Lung (tissue), 12 donors: ENCODE measurements around the gene STXBP5L. TPM values are rescaled to one million over a fixed set of nuclear protein-coding genes. Genes with fewer than 3 reads are reported as not detected.
A peak's percentile ranks its signal among the peaks of the same experiment; 100 is the strongest.

Experiments used
- ATAC-seq: fragments of 200-7000 bp; cut with Tn5 transposase; one replicate; pipeline ENCODE4 v1.9.1; 2020; ENCODE audit warnings: moderate number of reproducible peaks; ENCODE audit not compliant: insufficient read depth, low FRiP score
- DNase-seq, 3 donors: peaks; one replicate each; pipeline ENCODE4 v3.0.0-alpha.2; 2013 to 2017
- H3K27ac ChIP-seq, 2 donors: one replicate each; pipeline ENCODE4 v1.5.1; 2013; ENCODE audit warnings: mild to moderate bottlenecking in 2 of 2, moderate library complexity in 2 of 2, control low read depth in 1 of 2, inconsistent platforms in 1 of 2, low read depth in 1 of 2, low read length in 1 of 2
- H3K27me3 ChIP-seq, 3 donors: one replicate each; pipeline ENCODE4 v1.5.1; 2013; ENCODE audit warnings: low read length in 2 of 3; ENCODE audit not compliant: control insufficient read depth in 3 of 3, insufficient read depth in 3 of 3
- H3K36me3 ChIP-seq, 4 donors: one replicate each; pipeline ENCODE4 v1.5.1; 2013; ENCODE audit warnings: low read length in 4 of 4, mild to moderate bottlenecking in 1 of 4, moderate library complexity in 1 of 4; ENCODE audit not compliant: control insufficient read depth in 4 of 4, insufficient read depth in 4 of 4
- H3K4me1 ChIP-seq, 5 donors: one replicate each; pipeline ENCODE4 v1.5.1; 2013; ENCODE audit warnings: low read length in 5 of 5, mild to moderate bottlenecking in 2 of 5, moderate library complexity in 1 of 5; ENCODE audit not compliant: control insufficient read depth in 5 of 5, insufficient read depth in 5 of 5
- H3K4me3 ChIP-seq: one replicate; pipeline ENCODE4 v1.5.1; 2013; ENCODE audit warnings: mild to moderate bottlenecking, control low read depth, moderate library complexity
- H3K9ac ChIP-seq, 2 donors: one replicate each; pipeline ENCODE4 v1.5.1; 2013; ENCODE audit warnings: low read length in 2 of 2, control low read depth in 1 of 2; ENCODE audit not compliant: insufficient read depth in 1 of 2
- H3K9me3 ChIP-seq, 4 donors: one replicate each; pipeline ENCODE4 v1.5.1; 2013; ENCODE audit warnings: low read length in 3 of 4, mild to moderate bottlenecking in 1 of 4, moderate library complexity in 1 of 4; ENCODE audit not compliant: control insufficient read depth in 4 of 4, insufficient read depth in 3 of 4
- CTCF ChIP-seq: IDR thresholded peaks from 2 replicates; pipeline ENCODE4 v1.5.1; 2012; ENCODE audit warnings: mild to moderate bottlenecking; ENCODE audit errors: control extremely low read depth, extremely low read depth
- WGBS, 2 donors: extraction: QIAGEN DNeasy Blood & Tissue Kit; methylation state at CpG; one replicate each; pipeline ENCODE4 v1.1.7; 2013; 5-methylcytosine and 5-hydroxymethylcytosine counted together
- polyA plus RNA-seq, 2 donors: library from polyadenylated mRNA; stranded (reverse); fragments of 200-250 nt; gene quantifications; one replicate each; pipeline ENCODE4 v1.2.1, GENCODE V29; 2013
- total RNA-seq, 2 donors: library from RNA; depleted of rRNA in 1 of 2; stranded (reverse); fragments of >200 nt in 1 of 2; gene quantifications; one replicate each; pipeline ENCODE4 v1.2.1, GENCODE V29; 2014 to 2021
- donor health status: control.
- donor health status: control.
- donor health status: Bipolar disorder and iron deficiency.
- donor health status: healthy.
- donor health status: DM: yes; HTN: yes; CAD: no.

The STXBP5L gene
- total and polyA plus RNA-seq, 4 donors, result 0.26 TPM; not detected in 3

- H3K9me3 ChIP-seq, result no peaks in the 10 kb centered on the region
- H3K36me3 ChIP-seq, result no peaks in the 10 kb centered on the region
- no peak for ATAC-seq
- no peak for DNase-seq
- no peak overlapping the region for H3K9ac ChIP-seq
- no peaks in the 10 kb centered on the region for H3K4me1 ChIP-seq
- no peaks in the 10 kb centered on the region for H3K27me3 ChIP-seq
- no peak overlapping the region for H3K27ac ChIP-seq
- H3K4me3 ChIP-seq, result no peak overlapping the region
- no peak for TF ChIP-seq CTCF
Observed at GRCh38 chr3:121424549-121424948, 516.5 kb downstream of the STXBP5L start.

GRCh38 chr3:121430664-121431215 is 522.7 kb downstream of the STXBP5L start:
- H3K27ac ChIP-seq, result no peak overlapping the region
- no peak overlapping the region for H3K9ac ChIP-seq
- no peaks in the 10 kb centered on the region for H3K4me1 ChIP-seq
- DNase-seq (no peak), ATAC-seq (no peak)
- no peak overlapping the region for H3K4me3 ChIP-seq
- H3K36me3 ChIP-seq, result peaks cover 0 to 7% (median 1%) of the 10 kb centered on the region in 4 donors
- TF ChIP-seq CTCF, result no peak
- peaks cover 0 to 2% (median 0%) of the 10 kb centered on the region in 4 donors for H3K9me3 ChIP-seq
- H3K27me3 ChIP-seq, result no peaks in the 10 kb centered on the region

DNA sequence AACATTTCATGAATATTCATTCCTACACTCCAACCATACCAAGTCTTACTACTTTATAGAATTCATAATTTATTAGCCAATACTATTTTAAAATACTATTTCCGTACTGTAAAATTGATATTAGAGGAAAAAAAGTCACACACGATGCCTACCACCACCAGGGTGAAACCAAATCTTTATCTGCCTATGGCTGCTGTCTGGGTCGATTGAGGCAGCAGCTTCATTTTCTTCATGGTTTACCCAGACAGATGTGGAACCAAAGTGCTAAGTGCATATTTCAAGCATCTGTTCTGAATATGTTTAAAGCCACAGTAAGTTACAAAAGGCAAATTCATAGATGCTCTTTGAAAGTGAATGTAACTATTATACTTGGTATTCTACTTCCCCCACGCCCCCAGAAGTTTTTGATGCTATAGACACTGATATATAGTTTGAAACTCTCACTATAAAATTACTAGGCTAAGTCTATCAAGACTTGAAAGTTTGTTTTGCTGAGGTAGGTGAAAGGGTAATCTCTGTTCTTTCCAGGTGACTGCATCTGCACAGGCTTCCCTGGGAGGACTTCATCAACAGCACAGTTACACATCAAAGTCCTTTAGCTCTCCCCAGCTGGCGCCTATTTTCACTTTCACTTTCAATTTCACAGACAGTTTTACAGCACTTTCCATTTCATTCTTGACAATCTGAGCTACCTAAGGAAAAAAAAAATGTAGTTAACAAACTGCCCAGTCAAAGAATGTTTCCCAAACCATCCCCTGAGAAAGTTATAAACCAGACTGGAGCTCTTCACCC is 523.9 kb downstream of the STXBP5L start:
- no peak overlapping the region for H3K9ac ChIP-seq
- ATAC-seq, result peak; percentile 72

More for the DNA sequence above, 523.9 kb downstream of the STXBP5L start:
- H3K9me3 ChIP-seq, result peaks cover 0 to 2% (median 0%) of the 10 kb centered on the region in 4 donors
- 67 to 76% methylated on average over 5 of the region's 5 CpGs for WGBS, 2 donors
- no peaks in the 10 kb centered on the region for H3K27me3 ChIP-seq
- DNase-seq, result peak in 2 of 3 donors; percentile 47 to 58
- peaks cover 0 to 7% (median 1%) of the 10 kb centered on the region in 4 donors for H3K36me3 ChIP-seq
- no peaks in the 10 kb centered on the region for H3K4me1 ChIP-seq
- no peak overlapping the region for H3K27ac ChIP-seq
- no peak for TF ChIP-seq CTCF
- no peak overlapping the region for H3K4me3 ChIP-seq
